Osteoblast (primary cell): ENCODE data around the gene SNRPA1. TPM values are rescaled to one million over a fixed set of nuclear protein-coding genes. Genes with fewer than 3 reads are reported as not detected.

Experiments used
- DNase-seq: peaks from one replicate; pipeline ENCODE4 v3.0.0; 2011; ENCODE audit warnings: low spot score, mixed read lengths; ENCODE audit not compliant: insufficient read length; ENCODE audit errors: missing footprints
- H2AFZ ChIP-seq: 2 replicates; pipeline ENCODE4 v1.6.0; 2011; ENCODE audit warnings: mild to moderate bottlenecking, low read length
- H3K27ac ChIP-seq: 2 replicates; pipeline ENCODE4 v1.5.1; 2011; ENCODE audit warnings: mild to moderate bottlenecking, low read depth, low read length, moderate library complexity
- H3K27me3 ChIP-seq: 2 replicates; pipeline ENCODE4 v1.6.0; 2012; ENCODE audit warnings: mild to moderate bottlenecking, control low read depth, inconsistent platforms, low read length, moderate library complexity; ENCODE audit not compliant: insufficient read depth
- H3K36me3 ChIP-seq: 2 replicates; pipeline ENCODE4 v1.5.1; 2011; ENCODE audit warnings: mild to moderate bottlenecking, low read length, control low read depth, moderate library complexity; ENCODE audit not compliant: insufficient read depth
- H3K4me1 ChIP-seq: 2 replicates; pipeline ENCODE4 v1.5.1; 2011; ENCODE audit warnings: mild to moderate bottlenecking, low read length, control low read depth, moderate library complexity; ENCODE audit not compliant: insufficient read depth
- H3K4me2 ChIP-seq: 2 replicates; pipeline ENCODE4 v1.6.0; 2011; ENCODE audit warnings: mild to moderate bottlenecking, low read length; ENCODE audit not compliant: insufficient read depth
- H3K4me3 ChIP-seq: fragments of 200-600 bp; sonication (generic); 3 replicates; pipeline ENCODE4 v1.5.1; 2012; ENCODE audit warnings: mild to moderate bottlenecking, low read length, inconsistent platforms; ENCODE audit not compliant: insufficient read depth
- H3K79me2 ChIP-seq: 2 replicates; pipeline ENCODE4 v1.6.0; 2012; ENCODE audit warnings: mild to moderate bottlenecking, low read length, control low read depth, inconsistent platforms; ENCODE audit not compliant: insufficient read depth
- H3K9me3 ChIP-seq: 2 replicates; pipeline ENCODE4 v1.5.1; 2011; ENCODE audit warnings: low read depth, low read length, control low read depth
- H4K20me1 ChIP-seq: 2 replicates; pipeline ENCODE4 v1.6.0; 2012; ENCODE audit warnings: mild to moderate bottlenecking, low read length, control low read depth; ENCODE audit not compliant: insufficient read depth
- total RNA-seq: library from RNA; depleted of rRNA; stranded (reverse); fragments of >200 nt; gene quantifications from 2 replicates; pipeline ENCODE4 v1.2.3, GENCODE V29; 2012
- TF ChIP-seq, protein P1 (sequence below): IDR thresholded peaks from 2 replicates; pipeline ENCODE4 v1.5.1; 2011; ENCODE audit warnings: mild to moderate bottlenecking, low read depth, low read length, moderate library complexity; ENCODE audit errors: extremely low read depth

Gene SNRPA1
- total RNA-seq, 1 donor: 9.8 TPM

- H3K27ac ChIP-seq: no peak overlapping the region
- no peaks in the 10 kb centered on the region for H3K4me1 ChIP-seq
- H3K4me3 ChIP-seq: no peak overlapping the region
- no peaks in the 10 kb centered on the region for H3K9me3 ChIP-seq
- no peaks in the 10 kb centered on the region for H3K27me3 ChIP-seq
- DNase-seq: no peak
- H2AFZ ChIP-seq: no peak overlapping the region
- no peak overlapping the region for H3K4me2 ChIP-seq
- H3K79me2 ChIP-seq: no peaks in the 10 kb centered on the region
- no peaks in the 10 kb centered on the region for H4K20me1 ChIP-seq
- TF ChIP-seq, protein P1, sequence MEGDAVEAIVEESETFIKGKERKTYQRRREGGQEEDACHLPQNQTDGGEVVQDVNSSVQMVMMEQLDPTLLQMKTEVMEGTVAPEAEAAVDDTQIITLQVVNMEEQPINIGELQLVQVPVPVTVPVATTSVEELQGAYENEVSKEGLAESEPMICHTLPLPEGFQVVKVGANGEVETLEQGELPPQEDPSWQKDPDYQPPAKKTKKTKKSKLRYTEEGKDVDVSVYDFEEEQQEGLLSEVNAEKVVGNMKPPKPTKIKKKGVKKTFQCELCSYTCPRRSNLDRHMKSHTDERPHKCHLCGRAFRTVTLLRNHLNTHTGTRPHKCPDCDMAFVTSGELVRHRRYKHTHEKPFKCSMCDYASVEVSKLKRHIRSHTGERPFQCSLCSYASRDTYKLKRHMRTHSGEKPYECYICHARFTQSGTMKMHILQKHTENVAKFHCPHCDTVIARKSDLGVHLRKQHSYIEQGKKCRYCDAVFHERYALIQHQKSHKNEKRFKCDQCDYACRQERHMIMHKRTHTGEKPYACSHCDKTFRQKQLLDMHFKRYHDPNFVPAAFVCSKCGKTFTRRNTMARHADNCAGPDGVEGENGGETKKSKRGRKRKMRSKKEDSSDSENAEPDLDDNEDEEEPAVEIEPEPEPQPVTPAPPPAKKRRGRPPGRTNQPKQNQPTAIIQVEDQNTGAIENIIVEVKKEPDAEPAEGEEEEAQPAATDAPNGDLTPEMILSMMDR: no peak
- H3K36me3 ChIP-seq: no peaks in the 10 kb centered on the region
These were observed 21.5 kb upstream of the SNRPA1 start for GRCh38 chr15:101316529-101316928.

DNA sequence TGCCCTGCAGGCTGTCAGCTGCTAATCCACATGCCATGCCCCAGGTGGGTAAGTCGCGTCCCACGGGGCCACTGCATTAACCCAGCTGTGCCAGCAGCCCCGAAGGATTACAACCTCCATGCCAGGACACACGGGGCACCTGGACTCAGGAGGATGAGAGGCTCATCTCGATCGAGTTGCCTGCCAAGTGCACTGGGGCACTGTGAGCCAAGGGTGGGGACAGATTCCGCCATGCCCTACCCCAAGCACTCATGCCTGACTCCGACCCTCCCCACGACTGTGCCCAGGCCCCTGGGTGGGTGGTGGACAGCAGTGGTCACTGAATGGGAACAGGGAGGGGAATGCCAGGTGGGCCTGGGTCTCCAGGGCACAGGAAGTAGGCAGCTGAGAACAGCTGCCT, 20.7 kb upstream of the SNRPA1 start:
- TF ChIP-seq, protein P1: no peak
- DNase-seq: no peak
- Histone ChIP-seq H3K27ac (no peak overlapping the region), H3K9me3 (no peaks in the 10 kb centered on the region), H3K4me2 (no peak overlapping the region), H3K4me3 (no peak overlapping the region), H3K36me3 (no peaks in the 10 kb centered on the region), H2AFZ (no peak overlapping the region), H3K4me1 (no peaks in the 10 kb centered on the region), H3K27me3 (no peaks in the 10 kb centered on the region), H3K79me2 (no peaks in the 10 kb centered on the region), H4K20me1 (no peaks in the 10 kb centered on the region)

DNA sequence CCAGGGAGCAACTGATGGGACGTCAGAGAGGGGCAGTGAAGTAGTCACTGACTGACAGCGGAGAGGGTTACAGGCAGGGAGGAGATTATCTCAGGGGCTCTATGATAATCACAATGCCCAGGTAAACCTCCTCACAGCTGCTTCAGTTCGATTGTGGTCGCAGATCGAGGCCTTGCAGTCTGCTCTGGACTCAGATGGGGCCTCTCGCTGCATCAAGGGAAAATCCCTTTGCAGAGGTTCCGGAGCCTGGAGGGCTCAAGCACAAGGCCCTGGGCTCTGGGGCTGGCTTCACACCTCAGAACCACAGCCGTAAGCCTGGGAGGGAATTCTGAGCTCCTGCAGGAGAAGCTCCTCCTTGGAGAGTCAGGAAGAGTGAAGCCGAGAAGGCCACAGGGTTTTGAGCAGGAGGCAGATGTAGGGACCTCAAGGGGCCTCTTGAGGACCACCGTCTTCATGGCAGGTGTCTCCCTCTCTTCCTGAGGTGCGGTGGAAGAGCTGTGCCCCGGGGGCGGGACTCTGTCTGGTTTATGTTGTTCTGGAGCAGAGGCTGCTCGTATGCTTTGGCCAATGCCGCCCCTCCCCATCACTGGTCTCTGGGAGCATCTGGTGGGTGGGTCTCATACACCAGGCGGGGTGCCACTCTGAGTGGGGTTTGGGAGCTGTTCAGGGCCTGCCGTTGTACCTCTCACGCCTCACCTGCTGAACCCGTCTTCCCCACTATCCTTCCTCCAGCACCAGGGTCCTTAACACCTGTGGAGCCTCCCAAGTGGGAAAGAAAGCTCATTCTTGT, 19.5 kb upstream of the SNRPA1 start:
- H2AFZ ChIP-seq: no peak overlapping the region
- no peaks in the 10 kb centered on the region for H3K27me3 ChIP-seq
- H3K27ac ChIP-seq: no peak overlapping the region
- H3K79me2 ChIP-seq: no peaks in the 10 kb centered on the region
- no peaks in the 10 kb centered on the region for H3K9me3 ChIP-seq
- no peaks in the 10 kb centered on the region for H4K20me1 ChIP-seq
- TF ChIP-seq, protein P1: no peak
- peak; percentile 83 for DNase-seq
- no peaks in the 10 kb centered on the region for H3K36me3 ChIP-seq
- no peak overlapping the region for H3K4me2 ChIP-seq
- H3K4me3 ChIP-seq: no peak overlapping the region
- no peaks in the 10 kb centered on the region for H3K4me1 ChIP-seq

DNA sequence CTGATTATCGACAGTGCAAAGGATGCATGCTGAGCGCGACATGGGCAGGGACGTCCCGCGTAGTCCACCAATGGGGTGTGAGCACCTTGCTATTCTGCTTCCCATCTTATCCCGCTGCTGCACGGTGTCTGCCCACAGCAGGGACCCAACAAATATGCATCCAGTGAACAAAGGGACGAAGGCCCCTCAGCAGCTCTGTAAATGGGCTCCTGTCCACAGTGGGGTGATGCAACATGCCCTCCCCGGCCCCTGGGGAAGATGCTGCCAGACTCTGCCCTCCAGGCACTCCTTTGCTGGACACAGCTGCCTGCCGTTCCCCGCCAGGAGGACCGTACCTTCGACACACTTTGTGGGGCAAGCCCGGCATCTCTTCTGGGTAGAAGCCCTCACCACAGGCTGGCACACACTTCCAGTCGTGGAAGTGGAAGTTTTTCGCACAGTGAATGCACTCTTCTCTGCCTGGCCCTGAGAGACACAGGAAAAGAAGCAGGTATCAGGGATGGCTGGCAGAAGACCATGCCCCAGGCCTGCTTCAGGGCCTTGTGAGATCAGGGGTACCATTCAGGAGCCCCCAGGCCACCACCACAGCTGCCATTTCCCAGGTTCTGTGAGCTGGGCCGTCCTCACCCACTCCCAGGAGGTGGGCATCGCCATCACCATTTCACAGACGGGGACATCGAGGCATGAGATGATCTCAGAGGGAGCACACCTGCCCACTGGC, 18.2 kb upstream of the SNRPA1 start:
- Histone ChIP-seq H3K4me3 (no peak overlapping the region), H3K27me3 (no peaks in the 10 kb centered on the region), H2AFZ (no peak overlapping the region), H3K27ac (no peak overlapping the region), H4K20me1 (no peaks in the 10 kb centered on the region), H3K9me3 (no peaks in the 10 kb centered on the region), H3K4me1 (no peaks in the 10 kb centered on the region), H3K79me2 (no peaks in the 10 kb centered on the region), H3K36me3 (no peaks in the 10 kb centered on the region), H3K4me2 (no peak overlapping the region)
- TF ChIP-seq, protein P1: no peak
- DNase-seq: peak; percentile 69
